Spinal cord (tissue), 10 donors: ENCODE measurements around the gene PACS1. TPM values are rescaled to one million over a fixed set of nuclear protein-coding genes. Genes with fewer than 3 reads are reported as not detected.
"Not testable (repeated sequence)": the region's sequence is repeated elsewhere in the genome, so short reads cannot be mapped to it uniquely, and the experiment has no call there.

Experiments
- DNase-seq, 6 donors: peaks; one replicate each; pipeline versions ENCODE4 v3.0.0 to v3.0.0-alpha.2; 2013 to 2015; ENCODE audit warnings: low spot score in 6 of 6, low read depth in 4 of 6
- H3K27ac ChIP-seq: one replicate; pipeline ENCODE4 v1.5.1; 2013; ENCODE audit warnings: low read depth, low read length, control low read depth
- H3K27me3 ChIP-seq: one replicate; pipeline ENCODE4 v1.6.1; 2013; ENCODE audit warnings: low read length; ENCODE audit not compliant: control insufficient read depth, insufficient read depth
- H3K36me3 ChIP-seq: one replicate; pipeline ENCODE4 v1.6.1; 2013; ENCODE audit warnings: low read length; ENCODE audit not compliant: control insufficient read depth, insufficient read depth
- H3K4me1 ChIP-seq: one replicate; pipeline ENCODE4 v1.6.1; 2013; ENCODE audit warnings: low read length; ENCODE audit not compliant: control insufficient read depth, insufficient read depth
- H3K4me3 ChIP-seq: one replicate; pipeline ENCODE4 v1.5.1; 2013; ENCODE audit warnings: low read depth, low read length, control low read depth
- H3K9me3 ChIP-seq: one replicate; pipeline ENCODE4 v1.6.1; 2013; ENCODE audit warnings: low read length; ENCODE audit not compliant: control insufficient read depth, insufficient read depth
- WGBS: methylation state at CpG from one replicate; pipeline ENCODE4 v1.1.5; 2013; ENCODE audit warnings: missing lambda C conversion rate; ENCODE audit not compliant: insufficient coverage; 5-methylcytosine and 5-hydroxymethylcytosine counted together
- polyA plus RNA-seq, 2 donors: library from polyadenylated mRNA; unstranded; fragments of 120-200 nt; gene quantifications; one replicate each; pipeline ENCODE4 v1.2.1, GENCODE V29; 2013; ENCODE audit not compliant: insufficient read length in 2 of 2
- total RNA-seq, 2 donors: library from RNA; depleted of rRNA in 1 of 2; stranded (reverse); fragments of 120-200 nt in 1 of 2; fragments of >200 nt in 1 of 2; gene quantifications; one replicate each; pipeline versions ENCODE4 v1.2.3 to v1.2.4, GENCODE V29; 2013 to 2014
- donor health status: healthy.

PACS1 gene
- total and polyA plus RNA-seq, 4 donors: 29.9 to 114 (median 72.1) TPM

GRCh38 chr11:66072081-66072480 lies 2.0 kb downstream of the PACS1 start:
- Histone ChIP-seq H3K27ac (no peak overlapping the region), H3K36me3 (peaks cover 42% of the 10 kb centered on the region), H3K27me3 (no peaks in the 10 kb centered on the region), H3K4me1 (peaks cover 25% of the 10 kb centered on the region), H3K9me3 (no peaks in the 10 kb centered on the region), H3K4me3 (no peak overlapping the region)
- no peak for DNase-seq
- WGBS: no CpG with 5 or more reads among the region's 3 CpGs

GRCh38 chr11:66072518-66072917 lies 2.4 kb downstream of the PACS1 start:
- DNase-seq: no peak
- Histone ChIP-seq H3K4me3 (no peak overlapping the region), H3K27ac (no peak overlapping the region)

GRCh38 chr11:66073669-66074068 lies 3.6 kb downstream of the PACS1 start:
- peaks cover 33% of the 10 kb centered on the region for H3K36me3 ChIP-seq
- H3K4me1 ChIP-seq: peaks cover 15% of the 10 kb centered on the region
- no peaks in the 10 kb centered on the region for H3K27me3 ChIP-seq
- no peak overlapping the region for H3K4me3 ChIP-seq
- DNase-seq: no peak
- no CpG with 5 or more reads among the region's 1 CpG for WGBS
- no peaks in the 10 kb centered on the region for H3K9me3 ChIP-seq
- no peak overlapping the region for H3K27ac ChIP-seq

More at GRCh38 chr11:66072518-66072917, 2.4 kb downstream of the PACS1 start:
- Histone ChIP-seq H3K36me3 (peaks cover 42% of the 10 kb centered on the region), H3K27me3 (no peaks in the 10 kb centered on the region), H3K9me3 (no peaks in the 10 kb centered on the region), H3K4me1 (peaks cover 25% of the 10 kb centered on the region)
- 73% methylated on average over 5 of the region's 8 CpGs for whole genome bisulfite sequencing

GRCh38 chr11:66075273-66075672 lies 5.2 kb downstream of the PACS1 start:
- Histone ChIP-seq H3K4me1 (peaks cover 4% of the 10 kb centered on the region), H3K27ac (no peak overlapping the region), H3K9me3 (no peaks in the 10 kb centered on the region), H3K36me3 (peaks cover 28% of the 10 kb centered on the region), H3K27me3 (no peaks in the 10 kb centered on the region), H3K4me3 (no peak overlapping the region)
- no peak for DNase-seq
- WGBS: no CpG with 5 or more reads among the region's 4 CpGs

GRCh38 chr11:66076561-66076960 lies 6.5 kb downstream of the PACS1 start:
- Histone ChIP-seq H3K36me3 (peaks cover 28% of the 10 kb centered on the region), H3K27me3 (no peaks in the 10 kb centered on the region), H3K27ac (no peak overlapping the region), H3K4me3 (no peak overlapping the region), H3K9me3 (no peaks in the 10 kb centered on the region), H3K4me1 (no peaks in the 10 kb centered on the region)
- 100% methylated on average over 9 of the region's 9 CpGs for WGBS
- DNase-seq: no peak

GRCh38 chr11:66077927-66078326 lies 7.9 kb downstream of the PACS1 start:
- WGBS: no CpG with 5 or more reads among the region's 3 CpGs
- no peak for DNase-seq

GRCh38 chr11:66078949-66079348 lies 8.9 kb downstream of the PACS1 start:
- WGBS: 89% methylated on average over 5 of the region's 7 CpGs

More at GRCh38 chr11:66077927-66078326, 7.9 kb downstream of the PACS1 start:
- Histone ChIP-seq H3K27me3 (no peaks in the 10 kb centered on the region), H3K9me3 (no peaks in the 10 kb centered on the region), H3K27ac (no peak overlapping the region), H3K4me3 (no peak overlapping the region), H3K4me1 (no peaks in the 10 kb centered on the region), H3K36me3 (peaks cover 28% of the 10 kb centered on the region)

GRCh38 chr11:66080055-66080817 lies 10.2 kb downstream of the PACS1 start:
- no peak overlapping the region for H3K4me3 ChIP-seq
- H3K9me3 ChIP-seq: no peaks in the 10 kb centered on the region
- no peaks in the 10 kb centered on the region for H3K27me3 ChIP-seq
- WGBS: 74% methylated on average over 6 of the region's 9 CpGs
- DNase-seq: no peak
- peaks cover 7% of the 10 kb centered on the region for H3K4me1 ChIP-seq
- H3K36me3 ChIP-seq: peaks cover 21% of the 10 kb centered on the region
- no peak overlapping the region for H3K27ac ChIP-seq

More at GRCh38 chr11:66078949-66079348, 8.9 kb downstream of the PACS1 start:
- DNase-seq, H3K4me1 ChIP-seq, H3K4me3 ChIP-seq, H3K27me3 ChIP-seq, H3K27ac ChIP-seq, H3K9me3 ChIP-seq: not testable (repeated sequence)
- peaks cover 28% of the 10 kb centered on the region for H3K36me3 ChIP-seq

GRCh38 chr11:66081505-66081904 lies 11.4 kb downstream of the PACS1 start:
- DNase-seq: no peak
- Histone ChIP-seq H3K4me3 (no peak overlapping the region), H3K9me3 (no peaks in the 10 kb centered on the region), H3K27me3 (no peaks in the 10 kb centered on the region), H3K4me1 (peaks cover 7% of the 10 kb centered on the region), H3K27ac (no peak overlapping the region), H3K36me3 (peaks cover 13% of the 10 kb centered on the region)
- WGBS: 34% methylated on average over 3 of the region's 5 CpGs
